Measurements from ENCODE around the gene FBXO31. TPM values are rescaled to one million over a fixed set of nuclear protein-coding genes. Genes with fewer than 3 reads are reported as not detected.

Gene FBXO31
- total and polyA plus RNA-seq, 2 experiments from 2014 or later: 19.3 to 31.0 TPM

GRCh38 chr16:87314990-87315420 lies 68.6 kb downstream of the FBXO31 start:
- Histone ChIP-seq H3K4me1 (ENCODE audit: insufficient read depth) (peaks cover 7% of the 10 kb centered on the region; the same call in 1 of the 2 replicates), H3K4me2 (ENCODE audit: unreplicated experiment) (no peak overlapping the region), H4K20me1 (ENCODE audit: insufficient read depth) (no peaks in the 10 kb centered on the region), H3K27me3 (replicated peaks; ENCODE audit: insufficient read depth) (no peaks in the 10 kb centered on the region), H3K9ac (no peak overlapping the region), H3K4me3 (no peak overlapping the region), H3K9me2 (ENCODE audit: insufficient read depth) (no peaks in the 10 kb centered on the region), H3K27ac (no peak overlapping the region), H3K36me3 (ENCODE audit: low read depth) (no peaks in the 10 kb centered on the region), H2AFZ (no peak overlapping the region), H3K79me2 (ENCODE audit: insufficient read depth) (peaks cover 20% of the 10 kb centered on the region), H3F3A (ENCODE audit: insufficient read depth) (peaks cover 6% of the 10 kb centered on the region; the same call in 1 of the 2 replicates), H3K9me3 (ENCODE audit: low read depth) (no peaks in the 10 kb centered on the region)
- in situ Hi-C loops (cut with MboI): no loop called here
- no peak for DNase-seq
- 88 to 90% methylated on average over 10 of the region's 10 CpGs for WGBS, 2 experiments (ENCODE audit: low coverage in 1 of 2, low lambda C conversion rate in 2 of 2, missing lambda C conversion rate in 2 of 2)
- TF ChIP-seq EZH2phosphoT487 (IDR thresholded peaks at IDR 0.05; ENCODE audit: insufficient read depth, low read depth) (no peak), EZH2 (IDR thresholded peaks at IDR 0.05; ENCODE audit: insufficient read depth, poor library complexity, severe bottlenecking) (no peak)

- no peak overlapping the region for H3K4me2 ChIP-seq (ENCODE audit: unreplicated experiment)
- DNase-seq: no peak
- peaks cover 6% of the 10 kb centered on the region; the same call in 1 of the 2 replicates for H3F3A ChIP-seq (ENCODE audit: insufficient read depth)
- H2AFZ ChIP-seq: no peak overlapping the region
- no peaks in the 10 kb centered on the region for H3K9me3 ChIP-seq (ENCODE audit: low read depth)
- H4K20me1 ChIP-seq (ENCODE audit: insufficient read depth): no peaks in the 10 kb centered on the region
- no peak for TF ChIP-seq EZH2 (IDR thresholded peaks at IDR 0.05; ENCODE audit: insufficient read depth, poor library complexity, severe bottlenecking)
- no peak for TF ChIP-seq EZH2phosphoT487 (IDR thresholded peaks at IDR 0.05; ENCODE audit: insufficient read depth, low read depth)
- H3K27ac ChIP-seq: no peak overlapping the region
- H3K27me3 ChIP-seq (replicated peaks; ENCODE audit: insufficient read depth): no peaks in the 10 kb centered on the region
- no peak overlapping the region for H3K4me3 ChIP-seq
- no peaks in the 10 kb centered on the region for H3K9me2 ChIP-seq (ENCODE audit: insufficient read depth)
- H3K79me2 ChIP-seq (ENCODE audit: insufficient read depth): no peaks in the 10 kb centered on the region
- 86 to 88% methylated on average over 7 of the region's 7 CpGs for WGBS, 2 experiments (ENCODE audit: low coverage in 1 of 2, low lambda C conversion rate in 2 of 2, missing lambda C conversion rate in 2 of 2)
- no peaks in the 10 kb centered on the region for H3K36me3 ChIP-seq (ENCODE audit: low read depth)
- no peak overlapping the region for H3K9ac ChIP-seq
- H3K4me1 ChIP-seq (ENCODE audit: insufficient read depth): no peaks in the 10 kb centered on the region
- in situ Hi-C loops (cut with MboI): no loop called here
Measured at GRCh38 chr16:87312008-87312407, 71.6 kb downstream of the FBXO31 start.

GRCh38 chr16:87311387-87311786 lies 72.2 kb downstream of the FBXO31 start:
- no peaks in the 10 kb centered on the region for H4K20me1 ChIP-seq (ENCODE audit: insufficient read depth)
- no peaks in the 10 kb centered on the region for H3K79me2 ChIP-seq (ENCODE audit: insufficient read depth)
- no peak overlapping the region for H3K4me3 ChIP-seq
- WGBS, 2 experiments (ENCODE audit: low coverage in 1 of 2, low lambda C conversion rate in 2 of 2, missing lambda C conversion rate in 2 of 2): 87 to 91% methylated on average over 5 of the region's 5 CpGs
- no peaks in the 10 kb centered on the region for H3K9me3 ChIP-seq (ENCODE audit: low read depth)
- peaks cover 3% of the 10 kb centered on the region; the same call in 1 of the 2 replicates for H3F3A ChIP-seq (ENCODE audit: insufficient read depth)
- H3K4me1 ChIP-seq (ENCODE audit: insufficient read depth): no peaks in the 10 kb centered on the region
- no peak overlapping the region for H2AFZ ChIP-seq
- H3K27ac ChIP-seq: no peak overlapping the region
- no peak overlapping the region for H3K4me2 ChIP-seq (ENCODE audit: unreplicated experiment)
- TF ChIP-seq EZH2 (IDR thresholded peaks at IDR 0.05; ENCODE audit: insufficient read depth, poor library complexity, severe bottlenecking) (no peak), EZH2phosphoT487 (IDR thresholded peaks at IDR 0.05; ENCODE audit: insufficient read depth, low read depth) (no peak)
- no peaks in the 10 kb centered on the region for H3K9me2 ChIP-seq (ENCODE audit: insufficient read depth)
- H3K9ac ChIP-seq: no peak overlapping the region
- H3K27me3 ChIP-seq (replicated peaks; ENCODE audit: insufficient read depth): no peaks in the 10 kb centered on the region
- H3K36me3 ChIP-seq (ENCODE audit: low read depth): no peaks in the 10 kb centered on the region
- no peak for DNase-seq
- in situ Hi-C loops (cut with MboI): no loop called here

- no peaks in the 10 kb centered on the region for H3K27me3 ChIP-seq (replicated peaks; ENCODE audit: insufficient read depth)
- no peak overlapping the region for H3K9ac ChIP-seq
- no peaks in the 10 kb centered on the region for H4K20me1 ChIP-seq (ENCODE audit: insufficient read depth)
- H3F3A ChIP-seq (ENCODE audit: insufficient read depth): no peaks in the 10 kb centered on the region
- H3K9me3 ChIP-seq (ENCODE audit: low read depth): no peaks in the 10 kb centered on the region
- in situ Hi-C loops (cut with MboI): no loop called here
- no peak overlapping the region for H3K27ac ChIP-seq
- no peak overlapping the region for H2AFZ ChIP-seq
- 81 to 88% methylated on average over 5 to 7 of the region's 7 CpGs for WGBS, 2 experiments (ENCODE audit: low coverage in 1 of 2, low lambda C conversion rate in 2 of 2, missing lambda C conversion rate in 2 of 2)
- H3K79me2 ChIP-seq (ENCODE audit: insufficient read depth): no peaks in the 10 kb centered on the region
- no peak for TF ChIP-seq EZH2 (IDR thresholded peaks at IDR 0.05; ENCODE audit: insufficient read depth, poor library complexity, severe bottlenecking)
- TF ChIP-seq EZH2phosphoT487 (IDR thresholded peaks at IDR 0.05; ENCODE audit: insufficient read depth, low read depth): no peak
- no peak overlapping the region for H3K4me3 ChIP-seq
- DNase-seq: no peak
- no peak overlapping the region for H3K4me2 ChIP-seq (ENCODE audit: unreplicated experiment)
- H3K9me2 ChIP-seq (ENCODE audit: insufficient read depth): no peaks in the 10 kb centered on the region
- no peaks in the 10 kb centered on the region for H3K36me3 ChIP-seq (ENCODE audit: low read depth)
- no peaks in the 10 kb centered on the region for H3K4me1 ChIP-seq (ENCODE audit: insufficient read depth)
Measured at GRCh38 chr16:87310610-87311009, 73.0 kb downstream of the FBXO31 start.
